ENCODE data around the gene TTLL11. TPM values are rescaled to one million over a fixed set of nuclear protein-coding genes. Genes with fewer than 3 reads are reported as not detected.

The TTLL11 gene
- total RNA-seq, 1 experiment from 2014 or later, result 2.3 TPM

DNA sequence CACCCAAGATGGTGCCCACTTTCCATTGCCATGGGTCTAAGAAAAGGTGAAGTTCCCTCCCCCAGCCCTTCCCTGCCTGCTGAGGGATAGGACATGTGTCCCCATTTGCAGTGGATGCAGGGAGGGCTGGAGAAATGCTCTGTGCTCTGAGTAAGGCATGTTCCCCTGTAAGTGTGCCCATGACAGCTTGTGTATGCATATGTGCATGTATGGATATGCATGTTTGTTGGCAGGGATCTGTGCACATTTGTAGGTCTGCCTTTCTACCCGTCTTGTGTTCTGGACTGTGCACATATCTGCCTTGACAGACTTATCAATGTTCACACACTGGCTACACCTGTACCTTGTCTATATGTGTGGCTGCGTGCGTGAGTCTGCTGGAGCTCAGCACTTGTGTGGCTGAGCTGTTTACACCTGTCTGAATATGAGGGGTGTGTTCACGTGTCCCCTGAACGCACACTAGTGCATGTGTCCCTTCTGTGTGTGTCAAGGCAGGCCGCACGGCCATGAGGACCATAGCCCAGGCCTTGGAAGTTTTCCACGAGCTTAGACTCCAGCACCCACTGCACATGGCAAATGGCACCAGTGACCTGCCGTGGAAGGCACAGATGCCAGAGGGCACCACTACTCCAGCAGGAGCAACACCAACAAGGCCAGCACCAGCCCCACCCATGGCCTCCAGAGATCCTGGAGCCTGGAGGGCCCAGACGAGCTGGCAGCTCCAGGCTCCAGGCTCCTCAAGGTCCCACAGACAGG is 27.4 kb upstream of the TTLL11 start:
- H3K36me3 ChIP-seq (ENCODE audit: low read depth), result no peaks in the 10 kb centered on the region
- no peaks in the 10 kb centered on the region for H4K20me1 ChIP-seq (ENCODE audit: insufficient read depth)
- H3K4me2 ChIP-seq, result no peak overlapping the region
- no peaks in the 10 kb centered on the region for H3K4me1 ChIP-seq (replicated peaks; ENCODE audit: insufficient read depth)
- ChIA-PET CTCF (interaction anchor here (0.5 to 1.7 kb wide), 2 partner anchors 21 to 506 kb away, joined by 3 to 23 read pairs; no protein-coding TSS in a partner anchor), POLR2A (ENCODE audit: unreplicated experiment) (no interaction called here)
- H3K27ac ChIP-seq, result no peak overlapping the region
- H3K4me3 ChIP-seq, result no peak overlapping the region
- no peaks in the 10 kb centered on the region for H3F3A ChIP-seq (ENCODE audit: insufficient read depth, low read depth)
- no peaks in the 10 kb centered on the region for H3K9me2 ChIP-seq (ENCODE audit: insufficient read depth)
- no TSS peak for BruUV-seq (replicated peaks)
- no peak for DNase-seq
- intact Hi-C loops (cut with micrococcal nuclease; ENCODE audit: unreplicated experiment), result loop anchor here (5.0 kb wide), 1 partner anchor 483 kb away; no protein-coding TSS in a partner anchor
- peaks cover 3% of the 10 kb centered on the region for H3K27me3 ChIP-seq (ENCODE audit: insufficient read depth, low read depth)
- TF ChIP-seq EZH2 (IDR thresholded peaks at IDR 0.05; ENCODE audit: low read depth), result no peak
- TF ChIP-seq, protein P1, sequence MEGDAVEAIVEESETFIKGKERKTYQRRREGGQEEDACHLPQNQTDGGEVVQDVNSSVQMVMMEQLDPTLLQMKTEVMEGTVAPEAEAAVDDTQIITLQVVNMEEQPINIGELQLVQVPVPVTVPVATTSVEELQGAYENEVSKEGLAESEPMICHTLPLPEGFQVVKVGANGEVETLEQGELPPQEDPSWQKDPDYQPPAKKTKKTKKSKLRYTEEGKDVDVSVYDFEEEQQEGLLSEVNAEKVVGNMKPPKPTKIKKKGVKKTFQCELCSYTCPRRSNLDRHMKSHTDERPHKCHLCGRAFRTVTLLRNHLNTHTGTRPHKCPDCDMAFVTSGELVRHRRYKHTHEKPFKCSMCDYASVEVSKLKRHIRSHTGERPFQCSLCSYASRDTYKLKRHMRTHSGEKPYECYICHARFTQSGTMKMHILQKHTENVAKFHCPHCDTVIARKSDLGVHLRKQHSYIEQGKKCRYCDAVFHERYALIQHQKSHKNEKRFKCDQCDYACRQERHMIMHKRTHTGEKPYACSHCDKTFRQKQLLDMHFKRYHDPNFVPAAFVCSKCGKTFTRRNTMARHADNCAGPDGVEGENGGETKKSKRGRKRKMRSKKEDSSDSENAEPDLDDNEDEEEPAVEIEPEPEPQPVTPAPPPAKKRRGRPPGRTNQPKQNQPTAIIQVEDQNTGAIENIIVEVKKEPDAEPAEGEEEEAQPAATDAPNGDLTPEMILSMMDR (conservative IDR thresholded peaks at IDR 0.05), result no peak
- H3K79me2 ChIP-seq (ENCODE audit: low read depth), result no peaks in the 10 kb centered on the region
- H3K9me3 ChIP-seq (ENCODE audit: insufficient read depth, low read depth), result no peaks in the 10 kb centered on the region
- H2AFZ ChIP-seq, result no peak overlapping the region

DNA sequence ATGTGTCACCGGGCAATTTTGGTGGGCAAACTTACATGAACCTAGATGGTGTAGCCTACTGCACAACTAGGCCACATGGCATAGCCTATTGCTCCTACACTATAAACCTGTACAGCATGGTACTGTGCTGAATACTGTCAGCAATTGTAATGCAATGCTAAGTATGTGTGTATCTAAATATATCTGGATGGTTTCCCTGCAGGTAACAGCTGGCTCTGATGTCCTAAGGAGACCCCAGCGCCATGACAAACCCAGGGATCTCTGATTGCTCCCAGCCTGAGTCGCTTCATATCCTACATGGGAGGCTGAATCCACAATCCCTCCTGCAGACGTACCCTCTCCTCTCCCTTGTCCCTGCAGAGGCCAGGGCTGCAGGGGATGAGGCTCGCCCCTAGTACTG is 26.6 kb upstream of the TTLL11 start:
- DNase-seq, result no peak
- POLR2A ChIA-PET (ENCODE audit: unreplicated experiment), result no interaction called here
- H3K27ac ChIP-seq, result no peak overlapping the region
- no peak overlapping the region for H3K4me3 ChIP-seq
- no peaks in the 10 kb centered on the region for H3K4me1 ChIP-seq (replicated peaks; ENCODE audit: insufficient read depth)
- H3K79me2 ChIP-seq (ENCODE audit: low read depth), result no peaks in the 10 kb centered on the region
- H4K20me1 ChIP-seq (ENCODE audit: insufficient read depth), result no peaks in the 10 kb centered on the region
- no peaks in the 10 kb centered on the region for H3K9me3 ChIP-seq (ENCODE audit: insufficient read depth, low read depth)
- no peak overlapping the region for H3K4me2 ChIP-seq
- H3K36me3 ChIP-seq (ENCODE audit: low read depth), result no peaks in the 10 kb centered on the region
- no TSS peak for BruUV-seq (replicated peaks)
- intact Hi-C loops (cut with micrococcal nuclease; ENCODE audit: unreplicated experiment), result loop anchor here (5.0 kb wide), 1 partner anchor 482 kb away; no protein-coding TSS in a partner anchor
- CTCF ChIA-PET, result no interaction called here
- H3F3A ChIP-seq (ENCODE audit: insufficient read depth, low read depth), result no peaks in the 10 kb centered on the region
- H2AFZ ChIP-seq, result no peak overlapping the region
- H3K27me3 ChIP-seq (ENCODE audit: insufficient read depth, low read depth), result peaks cover 10% of the 10 kb centered on the region
- TF ChIP-seq EZH2 (IDR thresholded peaks at IDR 0.05; ENCODE audit: low read depth), result no peak
- TF ChIP-seq, protein P1 (conservative IDR thresholded peaks at IDR 0.05), result no peak
- H3K9me2 ChIP-seq (ENCODE audit: insufficient read depth), result no peaks in the 10 kb centered on the region

DNA sequence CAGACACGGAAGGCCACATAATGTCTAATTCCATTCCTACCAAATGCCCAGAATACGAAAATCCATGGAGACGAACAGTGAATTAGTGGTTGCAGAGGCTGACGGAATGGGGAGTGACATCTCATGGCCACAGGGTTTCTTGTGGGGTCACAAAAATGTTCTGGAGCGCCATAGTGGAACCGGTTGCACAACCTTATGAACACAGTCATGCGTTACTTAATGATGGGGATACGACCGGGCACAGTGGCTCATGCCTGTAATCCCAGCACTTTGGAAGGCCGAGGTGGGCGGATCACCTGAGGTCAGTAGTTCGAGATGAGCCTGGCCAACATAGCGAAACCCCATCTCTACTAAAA is 26.0 kb upstream of the TTLL11 start:
- H3K4me3 ChIP-seq, result no peak overlapping the region
- no peak overlapping the region for H3K27ac ChIP-seq
- TF ChIP-seq, protein P1 (conservative IDR thresholded peaks at IDR 0.05), result no peak
- TF ChIP-seq EZH2 (IDR thresholded peaks at IDR 0.05; ENCODE audit: low read depth), result no peak
- no peaks in the 10 kb centered on the region for H3K4me1 ChIP-seq (replicated peaks; ENCODE audit: insufficient read depth)
- BruUV-seq (replicated peaks), result no TSS peak
- POLR2A ChIA-PET (ENCODE audit: unreplicated experiment), result no interaction called here
- no peaks in the 10 kb centered on the region for H3F3A ChIP-seq (ENCODE audit: insufficient read depth, low read depth)
- H3K9me2 ChIP-seq (ENCODE audit: insufficient read depth), result no peaks in the 10 kb centered on the region
- H2AFZ ChIP-seq, result no peak overlapping the region
- no peaks in the 10 kb centered on the region for H3K36me3 ChIP-seq (ENCODE audit: low read depth)
- CTCF ChIA-PET, result interaction anchor here (0.5 to 0.9 kb wide), 3 partner anchors 8 to 572 kb away, joined by 4 to 10 read pairs (median 4); no protein-coding TSS in a partner anchor
- DNase-seq, result peak in 1 of 2 experiments; percentile 41
- H3K27me3 ChIP-seq (ENCODE audit: insufficient read depth, low read depth), result peaks cover 16% of the 10 kb centered on the region
- intact Hi-C loops (cut with micrococcal nuclease; ENCODE audit: unreplicated experiment), result no loop called here
- H4K20me1 ChIP-seq (ENCODE audit: insufficient read depth), result no peaks in the 10 kb centered on the region
- H3K4me2 ChIP-seq, result no peak overlapping the region
- no peaks in the 10 kb centered on the region for H3K79me2 ChIP-seq (ENCODE audit: low read depth)
- H3K9me3 ChIP-seq (ENCODE audit: insufficient read depth, low read depth), result no peaks in the 10 kb centered on the region

All from PC-9 (cell line).